ENCODE results near the gene ODAD2. TPM values are rescaled to one million over a fixed set of nuclear protein-coding genes. Genes with fewer than 3 reads are reported as not detected.

The ODAD2 gene
- total and polyA plus RNA-seq, 2 donors (not counting 3 experiments of a cell fraction or from before 2014, with no cell fraction given): 1.1 to 4.4 TPM

GRCh38 chr10:28020993-28021982 lies 22.4 kb upstream of the ODAD2 start:
- POLR2A ChIA-PET: no interaction called here

More at GRCh38 chr10:28020993-28021982, 22.4 kb upstream of the ODAD2 start:
- Histone ChIP-seq H3K9me1 (replicated peaks; ENCODE audit: control insufficient read depth, extremely low read depth, insufficient read depth, low read length) (no peaks in the 10 kb centered on the region), H3K4me2 (ENCODE audit: insufficient read depth, low read length) (no peak overlapping the region), H4K20me1 (replicated peaks; ENCODE audit: control insufficient read depth, extremely low read depth, insufficient read depth, low read length) (no peaks in the 10 kb centered on the region), H2AFZ (ENCODE audit: low read depth, low read length) (no peak overlapping the region), H3K36me3 (ENCODE audit: control insufficient read depth in 2 of 2, extremely low read depth in 1 of 2, insufficient read depth in 2 of 2, low read length in 2 of 2) (no peaks in the 10 kb centered on the region), H3K27me3 (ENCODE audit: control insufficient read depth in 2 of 2, insufficient read depth in 2 of 2, low read length in 2 of 2) (no peaks in the 10 kb centered on the region), H3K9me3 (replicated peaks; ENCODE audit: control insufficient read depth, insufficient read depth, low read length) (no peaks in the 10 kb centered on the region), H3K4me3 (replicated peaks in 1 of 3; ENCODE audit: insufficient read depth in 1 of 3, low read depth in 1 of 3, low read length in 3 of 3) (no peak overlapping the region), H3K27ac (ENCODE audit: insufficient read depth, low read depth, low read length) (no peak overlapping the region), H3K79me2 (ENCODE audit: control insufficient read depth, insufficient read depth, low read length) (no peaks in the 10 kb centered on the region), H3K4me1 (ENCODE audit: control insufficient read depth, extremely low read depth, insufficient read depth, low read length) (no peaks in the 10 kb centered on the region), H3K9ac (replicated peaks; ENCODE audit: extremely low read depth, insufficient read depth, low read length) (no peak overlapping the region)
- DNase-seq (ENCODE audit: low read depth, low spot score) (no peak), FAIRE-seq (no peak)
- CTCF ChIA-PET: no interaction called here
- dilution Hi-C loops (cut with MboI; ENCODE audit: extremely low pct_ligation_motif_present, low sequenced_read_pairs): no loop called here
- no peak for TF ChIP-seq POLR2A (IDR thresholded peaks at IDR 0.05; ENCODE audit: low read depth, low read length)
- TF ChIP-seq POLR2AphosphoS5 (IDR thresholded peaks at IDR 0.05; ENCODE audit: insufficient read depth, low read depth, low read length): no peak
- TF ChIP-seq MYC (IDR thresholded peaks at IDR 0.05; ENCODE audit: low read depth, low read length): no peak
- TF ChIP-seq EZH2 (IDR thresholded peaks at IDR 0.05; ENCODE audit: borderline replicate concordance, low read depth, low read length, severe bottlenecking): no peak
- no peak for TF ChIP-seq CTCF (IDR thresholded peaks at IDR 0.05; ENCODE audit: extremely low read depth in 1 of 2, insufficient read depth in 1 of 2, low read depth in 1 of 2, low read length in 2 of 2)
- no peak for TF ChIP-seq GATA2 (IDR thresholded peaks at IDR 0.05; ENCODE audit: insufficient read depth, insufficient read length, low read depth, low read length)
- TF ChIP-seq FOS (IDR thresholded peaks at IDR 0.05; ENCODE audit: borderline replicate concordance, insufficient read depth, low read length): no peak
- TF ChIP-seq MAX (IDR thresholded peaks at IDR 0.05; ENCODE audit: insufficient read depth, insufficient read length): no peak
- no peak for TF ChIP-seq JUN (IDR thresholded peaks at IDR 0.05; ENCODE audit: borderline replicate concordance, insufficient read depth, insufficient read length, low read depth)
- BruUV-seq (replicated peaks): no TSS peak
- intact Hi-C loops (cut with micrococcal nuclease): no loop called here
